Right forelimb (tissue), 1 donor: Measurements from ENCODE around the gene RAB3GAP1.
"Not testable (repeated sequence)": the region's sequence is repeated elsewhere in the genome, so short reads cannot be mapped to it uniquely, and the experiment has no call there.

Experiments
- DNase-seq: peaks from one replicate; pipeline ENCODE4 v3.0.0-alpha.2; 2018

Gene RAB3GAP1

DNA sequence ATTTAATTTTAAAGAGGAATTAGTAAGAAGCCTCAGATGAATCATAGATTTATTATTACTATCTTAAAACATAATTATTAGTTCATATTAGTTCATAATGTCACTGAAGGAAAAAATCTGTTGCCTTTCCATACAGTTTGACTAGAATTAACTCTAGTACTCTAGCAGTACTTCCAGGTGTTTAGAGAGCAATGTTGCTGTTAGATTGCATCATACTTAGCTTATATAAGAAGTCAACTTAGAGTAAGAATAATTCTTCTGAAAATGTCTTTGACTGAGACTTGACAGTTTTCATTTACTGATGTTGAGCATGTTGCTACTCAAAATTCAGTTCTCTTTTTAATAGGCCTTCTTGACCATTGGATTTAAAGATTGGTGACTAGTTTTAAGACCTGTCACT is 4.7 kb downstream of the RAB3GAP1 start:
- DNase-seq, result no peak

DNA sequence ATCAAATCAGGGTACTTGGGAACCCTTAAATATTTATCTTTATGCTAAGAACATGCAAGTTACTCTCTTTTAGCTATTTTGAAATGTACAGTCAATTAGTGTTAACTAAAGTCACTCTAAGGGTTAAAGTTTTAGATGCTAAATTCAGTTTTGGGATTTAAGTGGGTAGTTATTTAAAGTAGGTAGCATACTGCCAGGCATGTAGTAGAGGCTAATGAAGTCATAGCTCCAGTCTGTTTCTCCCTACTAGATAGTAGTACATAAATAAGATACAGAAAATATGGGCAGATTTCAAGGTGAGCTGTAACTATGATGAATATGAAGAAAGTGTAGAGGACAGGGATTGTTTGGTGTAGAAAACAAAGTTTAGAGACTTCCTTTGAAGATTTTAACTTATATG is 7.5 kb downstream of the RAB3GAP1 start:
- DNase-seq, result no peak

DNA sequence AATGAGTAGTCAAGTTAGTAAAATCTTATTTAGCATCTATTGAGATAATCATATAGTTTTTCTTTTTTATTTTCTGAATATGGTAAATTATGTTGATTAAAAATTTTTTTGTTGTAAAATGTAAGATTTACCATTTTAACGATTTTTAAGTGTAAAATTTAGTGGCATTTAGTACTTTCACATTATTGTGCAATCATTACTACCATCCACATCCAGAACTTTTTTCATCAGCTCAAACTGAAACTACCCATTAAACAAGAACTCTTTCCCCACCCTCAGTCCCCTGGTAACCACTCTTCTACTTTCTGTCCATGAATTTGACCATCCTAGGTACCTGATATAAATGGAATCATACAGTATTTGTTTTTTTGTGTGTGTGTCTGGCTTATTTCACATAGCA is 11.1 kb downstream of the RAB3GAP1 start:
- DNase-seq, result no peak

DNA sequence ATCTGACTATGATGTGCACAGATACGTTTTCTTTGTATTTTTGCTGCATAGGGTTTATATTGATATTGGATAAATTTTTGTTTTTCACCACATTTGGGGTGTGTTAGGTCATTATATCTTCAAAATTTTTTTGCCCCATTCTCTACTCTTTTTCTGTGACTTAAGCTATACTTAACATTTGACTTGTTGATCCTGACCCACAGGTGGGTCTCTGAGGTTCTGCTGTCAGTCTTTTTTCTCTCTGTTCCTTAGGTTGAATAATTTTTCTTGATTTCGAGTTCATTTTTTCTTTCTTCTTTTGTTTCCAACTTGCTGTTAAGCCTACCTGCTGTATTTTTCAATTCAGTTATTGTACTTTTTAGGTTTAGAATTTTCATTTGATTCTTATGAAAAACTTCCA is 12.1 kb downstream of the RAB3GAP1 start:
- no peak for DNase-seq

DNA sequence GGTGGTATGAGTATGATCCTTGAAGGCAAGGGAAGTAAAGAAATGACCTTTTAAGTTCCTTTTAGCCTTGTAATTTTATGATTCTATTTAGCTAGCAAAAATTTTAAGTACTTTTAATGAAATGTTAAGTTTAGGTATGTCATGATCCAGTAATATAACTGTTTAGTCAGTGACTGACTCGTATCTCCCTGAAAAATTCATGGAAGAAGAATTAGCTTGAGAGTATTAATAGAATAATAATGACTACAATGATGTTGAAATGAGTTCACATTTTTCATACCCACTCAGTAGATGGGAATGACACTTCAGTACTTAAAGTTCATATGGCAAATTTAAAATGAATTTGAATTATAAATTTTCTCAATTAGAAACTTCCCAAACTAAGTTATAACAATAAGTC is 14.6 kb downstream of the RAB3GAP1 start:
- no peak for DNase-seq

DNA sequence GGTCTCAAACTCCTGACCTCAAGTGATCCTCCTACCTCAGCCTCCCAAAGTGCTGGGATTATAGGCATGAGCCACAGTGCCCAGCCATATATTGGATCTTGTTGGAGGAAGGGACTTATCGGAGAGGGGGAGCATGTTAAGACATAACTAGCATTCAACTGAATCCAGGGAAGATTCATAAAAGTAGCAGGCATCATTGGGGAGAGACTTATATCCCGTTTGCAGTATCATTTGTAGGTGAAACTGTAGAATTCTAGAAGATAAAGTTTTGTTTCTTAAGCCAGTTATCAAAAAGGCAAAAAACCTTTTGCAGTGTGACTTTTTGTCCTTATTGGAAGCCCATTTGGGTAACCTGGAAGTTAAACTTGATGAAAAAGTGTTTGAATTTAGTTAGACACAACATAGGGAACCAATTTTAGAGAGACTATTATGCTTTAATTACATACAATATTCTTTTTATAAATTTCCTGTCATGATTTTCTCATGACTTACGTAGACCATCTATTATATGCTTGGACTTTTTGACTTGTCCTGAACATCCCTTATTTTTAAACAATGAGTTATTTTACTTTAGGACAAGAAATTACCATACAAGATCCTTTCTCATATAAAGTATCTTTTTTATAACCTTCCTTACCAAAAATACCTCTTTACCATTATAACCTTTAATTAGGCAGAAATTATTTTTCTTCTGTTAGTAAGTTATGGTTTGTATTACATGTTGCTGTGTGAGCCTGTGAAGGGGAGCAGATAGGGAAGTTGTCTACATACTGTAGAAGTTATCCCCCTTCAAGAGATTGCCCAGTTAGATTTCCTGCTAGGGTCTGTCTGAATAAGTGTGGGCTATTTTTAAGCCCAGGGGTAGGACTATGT is 20.3 kb downstream of the RAB3GAP1 start:
- DNase-seq, result no peak

GRCh38 chr2:135074216-135074615 is 22.1 kb downstream of the RAB3GAP1 start:
- no peak for DNase-seq

GRCh38 chr2:135076556-135076955 is 24.5 kb downstream of the RAB3GAP1 start:
- DNase-seq, result no peak

GRCh38 chr2:135078417-135078816 is 26.3 kb downstream of the RAB3GAP1 start:
- DNase-seq, result no peak

DNA sequence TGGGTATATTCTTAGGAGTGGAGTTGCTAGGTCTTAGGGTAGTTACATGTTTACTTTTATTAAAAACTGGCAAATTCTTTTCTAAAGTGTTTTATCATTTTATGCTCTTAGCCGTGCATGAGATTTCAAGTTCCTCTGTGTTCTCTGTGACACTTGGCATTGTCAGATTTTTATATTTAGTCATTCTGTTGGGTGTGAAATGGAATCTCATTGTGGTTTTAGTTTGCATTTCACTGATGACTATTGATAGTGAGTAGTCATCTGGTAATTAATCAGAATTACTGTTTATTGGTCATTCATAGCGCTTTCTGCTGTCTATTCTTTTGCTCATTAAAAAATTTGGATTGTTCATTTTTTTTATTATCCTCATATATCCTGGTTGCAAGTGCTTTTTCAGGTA is 34.1 kb downstream of the RAB3GAP1 start:
- DNase-seq, result no peak

GRCh38 chr2:135089597-135089996 is 37.5 kb downstream of the RAB3GAP1 start:
- DNase-seq, result not testable (repeated sequence)

DNA sequence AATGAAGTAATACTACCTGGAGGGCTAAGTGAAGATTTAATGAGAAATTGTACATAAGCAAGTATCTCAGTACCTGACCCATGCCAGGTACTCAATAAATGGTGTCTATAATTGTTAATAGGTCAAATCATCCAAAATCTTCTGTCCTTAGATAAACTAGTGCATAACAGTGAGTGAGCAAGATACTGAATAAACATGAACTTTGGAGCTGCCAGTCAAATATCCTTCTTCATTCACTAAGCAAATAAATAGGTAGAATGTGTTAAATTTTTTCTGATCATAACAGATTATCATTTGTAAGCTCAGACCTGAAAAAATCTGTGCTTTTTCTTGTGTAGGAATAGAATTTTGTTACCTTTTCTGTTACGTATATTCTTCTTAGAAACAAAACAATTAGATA is 39.6 kb downstream of the RAB3GAP1 start:
- DNase-seq, result no peak

GRCh38 chr2:135093193-135093592 is 41.1 kb downstream of the RAB3GAP1 start:
- DNase-seq, result no peak

GRCh38 chr2:135093670-135094330 is 41.7 kb downstream of the RAB3GAP1 start:
- no peak for DNase-seq

DNA sequence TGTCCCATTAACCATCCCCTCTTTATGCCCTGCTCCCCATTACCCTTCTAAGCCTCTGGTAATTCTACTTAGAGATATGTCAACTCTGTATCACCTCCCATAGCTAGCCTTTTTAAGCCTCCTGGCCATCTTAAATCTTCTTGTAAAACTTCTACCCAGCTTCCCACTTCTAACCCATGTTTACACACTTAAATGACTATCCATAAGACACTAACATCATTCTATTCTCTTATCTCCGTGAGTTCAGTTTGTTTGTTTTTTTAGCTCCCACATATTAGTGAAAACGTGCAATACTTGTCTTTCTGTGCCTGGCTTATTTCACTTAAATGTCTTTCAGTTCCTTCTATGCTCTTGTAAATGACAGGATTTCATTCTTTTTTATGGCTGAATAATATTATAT is 42.4 kb downstream of the RAB3GAP1 start:
- no peak for DNase-seq

DNA sequence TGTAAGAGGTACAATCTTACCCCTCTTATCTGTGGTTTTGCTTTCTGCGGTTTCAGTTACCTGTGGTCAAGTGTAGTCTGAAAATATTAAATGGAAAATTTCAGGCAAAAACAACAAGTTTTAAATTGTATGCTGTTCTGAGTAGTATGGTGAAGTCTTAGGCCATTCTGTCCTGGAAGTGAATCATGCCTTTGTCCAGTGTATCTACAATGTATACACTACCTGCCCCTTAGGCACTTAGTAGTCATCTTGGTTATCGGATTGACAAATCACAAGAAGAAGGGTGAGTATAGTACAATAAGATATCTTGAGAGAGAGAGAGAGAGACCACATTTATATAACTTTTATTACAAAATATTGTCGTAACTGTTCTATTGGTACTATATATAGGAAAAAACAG is 43.5 kb downstream of the RAB3GAP1 start:
- DNase-seq, result no peak

DNA sequence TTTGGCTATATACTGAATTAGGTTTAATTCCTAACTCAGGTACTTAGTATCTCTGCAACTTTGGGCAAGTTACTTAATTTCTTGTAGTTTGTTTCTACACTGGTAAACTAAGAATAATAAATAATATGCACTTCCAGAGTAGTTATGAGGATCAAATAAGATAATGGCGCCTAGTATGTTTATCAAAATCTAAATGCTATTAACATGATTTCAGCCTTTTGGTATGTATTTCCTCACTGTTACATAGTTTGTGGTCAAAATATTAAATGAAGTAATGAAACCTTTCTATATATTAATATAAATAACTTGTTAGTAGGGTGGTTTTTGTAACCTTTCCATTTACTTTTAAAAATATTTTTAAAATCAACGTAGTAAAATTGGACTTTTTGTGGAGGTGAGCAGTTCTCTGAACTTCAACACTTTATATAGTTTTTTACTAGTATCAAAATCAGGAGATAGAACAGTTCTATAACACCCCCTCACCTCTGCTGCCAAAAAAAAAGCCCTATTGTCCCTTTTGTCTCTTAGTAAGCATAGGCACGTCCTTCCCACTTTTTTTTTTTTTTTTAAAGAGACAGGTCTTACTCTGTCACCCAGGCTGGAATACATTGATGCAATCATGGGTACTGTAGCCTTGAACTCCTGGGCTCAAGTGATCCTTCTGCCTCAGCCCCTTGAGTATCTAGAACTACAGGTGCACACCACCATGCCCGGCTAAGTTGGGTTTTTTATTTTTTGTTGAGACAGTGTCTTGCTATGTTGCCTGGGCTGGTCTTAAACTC is 44.8 kb downstream of the RAB3GAP1 start:
- DNase-seq, result no peak

DNA sequence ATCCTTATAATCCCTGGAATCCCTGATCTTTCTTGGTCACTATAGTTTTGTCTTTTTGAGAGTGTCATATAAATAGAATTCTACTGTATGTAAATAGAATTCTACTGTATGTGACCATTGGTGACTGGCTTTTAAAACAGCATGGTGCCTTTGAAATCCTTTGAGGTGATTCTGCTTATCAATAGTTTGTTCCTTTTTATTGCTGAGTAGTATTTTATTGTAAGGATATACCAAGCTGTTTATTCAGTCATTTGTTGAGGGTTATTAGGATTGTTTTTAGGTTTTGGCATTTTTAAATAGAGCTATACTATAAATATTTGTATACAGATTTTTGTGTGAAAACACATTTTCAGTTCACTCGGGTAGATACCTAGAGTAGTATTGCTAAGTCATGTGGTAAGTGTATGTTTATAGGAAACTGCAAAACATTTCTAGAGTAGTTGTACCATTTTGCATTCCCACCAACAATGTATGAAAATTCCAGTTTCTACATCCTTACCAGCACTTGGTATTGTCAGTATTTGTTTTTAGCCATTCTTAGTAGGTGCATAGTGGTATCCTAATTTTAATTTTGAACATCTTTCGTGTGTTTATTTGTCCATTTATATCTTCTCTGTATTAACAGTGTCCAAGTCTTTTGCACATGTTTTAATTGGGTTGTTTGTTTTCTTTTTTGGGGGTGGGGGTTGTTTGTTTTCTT is 45.6 kb downstream of the RAB3GAP1 start:
- DNase-seq, result no peak

DNA sequence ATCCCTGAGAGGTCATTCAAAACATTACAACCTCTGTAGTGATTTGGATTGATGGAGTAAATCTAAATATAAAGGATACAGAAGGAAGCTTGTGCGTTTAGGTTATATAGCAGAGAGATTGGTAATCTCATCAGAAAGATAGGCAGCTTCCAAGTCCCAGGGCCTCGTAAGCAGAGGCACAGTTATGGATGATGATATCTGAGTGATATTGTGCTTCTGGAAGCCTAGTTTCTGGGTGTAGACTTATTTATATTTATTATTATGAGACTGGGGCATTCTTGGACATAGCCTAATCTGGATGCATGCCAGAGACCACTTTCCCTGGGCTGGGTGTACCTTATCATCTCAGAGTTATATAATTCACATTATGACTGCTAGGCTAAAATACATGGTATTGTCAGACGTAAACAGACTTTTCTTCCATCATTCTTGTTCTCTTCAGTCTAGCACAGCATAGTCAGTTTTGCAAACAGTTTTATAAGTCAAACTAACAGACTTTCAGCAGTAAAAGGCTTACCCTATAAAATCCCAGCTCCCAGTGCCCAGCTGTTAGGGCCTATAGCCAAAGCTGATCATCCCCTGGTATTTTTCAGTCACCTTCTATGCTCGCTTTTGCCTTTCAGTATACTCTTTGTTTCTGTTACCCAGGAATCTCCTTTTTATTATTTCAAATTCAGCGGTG is 47.9 kb downstream of the RAB3GAP1 start:
- no peak for DNase-seq

DNA sequence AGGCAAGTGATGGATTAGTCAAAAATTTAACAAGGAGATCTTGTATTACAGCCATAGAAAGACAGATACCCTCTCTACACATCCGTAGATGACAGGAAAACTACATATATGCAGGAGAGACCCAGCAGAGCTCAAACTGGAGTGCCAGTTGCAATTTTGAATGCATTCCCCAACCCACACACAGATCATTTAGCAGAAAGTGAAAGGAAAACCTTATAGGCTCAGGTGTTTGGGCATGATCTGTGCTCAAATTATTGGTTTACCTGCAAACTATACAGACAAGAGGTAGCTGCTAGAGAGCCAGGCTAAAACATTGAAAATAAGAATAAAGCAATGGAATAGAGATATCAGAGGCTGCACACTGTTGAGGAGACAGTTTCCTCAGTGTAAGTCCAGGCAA is 51.8 kb downstream of the RAB3GAP1 start:
- DNase-seq, result no peak

GRCh38 chr2:135105513-135106316 is 53.6 kb downstream of the RAB3GAP1 start:
- not testable (repeated sequence) for DNase-seq

GRCh38 chr2:135113322-135113721 is 61.2 kb downstream of the RAB3GAP1 start:
- DNase-seq, result no peak
